Stomach smooth muscle (tissue), 2 donors: Measurements from ENCODE around the gene PCDHB1.

Experiments
- H3K27ac ChIP-seq: one replicate; pipeline ENCODE4 v1.7.0; 2013; ENCODE audit warnings: mild to moderate bottlenecking, low read length, inconsistent platforms
- H3K27me3 ChIP-seq, 2 donors: one replicate each; pipeline ENCODE4 v1.7.0; 2013; ENCODE audit warnings: low read length in 2 of 2; ENCODE audit not compliant: insufficient read depth in 2 of 2, control insufficient read depth in 1 of 2
- H3K36me3 ChIP-seq, 2 donors: one replicate each; pipeline ENCODE4 v1.7.0; 2013; ENCODE audit warnings: low read length in 2 of 2; ENCODE audit not compliant: control insufficient read depth in 2 of 2, insufficient read depth in 2 of 2
- H3K4me1 ChIP-seq: one replicate; pipeline ENCODE4 v1.7.0; 2013; ENCODE audit warnings: low read length; ENCODE audit not compliant: control insufficient read depth, insufficient read depth
- H3K4me3 ChIP-seq, 2 donors: one replicate each; pipeline ENCODE4 v1.7.0; 2013; ENCODE audit warnings: low read length in 2 of 2
- H3K9ac ChIP-seq, 2 donors: one replicate each; pipeline ENCODE4 v1.7.0; 2013; ENCODE audit warnings: low read length in 2 of 2, mild to moderate bottlenecking in 1 of 2
- H3K9me3 ChIP-seq, 2 donors: one replicate each; pipeline ENCODE4 v1.7.0; 2013; ENCODE audit warnings: low read length in 2 of 2; ENCODE audit not compliant: control insufficient read depth in 2 of 2
- donor health status: healthy.
- donor health status: Pancreatic carcinoma.

PCDHB1 gene

GRCh38 chr5:141022384-141022783, 28.8 kb upstream of the PCDHB1 start:
- Histone ChIP-seq H3K4me3 (no peak overlapping the region), H3K9me3 (no peaks in the 10 kb centered on the region), H3K27me3 (no peaks in the 10 kb centered on the region), H3K4me1 (no peaks in the 10 kb centered on the region), H3K36me3 (no peaks in the 10 kb centered on the region), H3K27ac (no peak overlapping the region), H3K9ac (no peak overlapping the region)

- Histone ChIP-seq H3K27me3 (no peaks in the 10 kb centered on the region), H3K9ac (no peak overlapping the region), H3K9me3 (no peaks in the 10 kb centered on the region), H3K36me3 (no peaks in the 10 kb centered on the region), H3K4me1 (no peaks in the 10 kb centered on the region), H3K27ac (no peak overlapping the region), H3K4me3 (no peak overlapping the region)
Measured at GRCh38 chr5:141031006-141031405, 20.2 kb upstream of the PCDHB1 start.

DNA sequence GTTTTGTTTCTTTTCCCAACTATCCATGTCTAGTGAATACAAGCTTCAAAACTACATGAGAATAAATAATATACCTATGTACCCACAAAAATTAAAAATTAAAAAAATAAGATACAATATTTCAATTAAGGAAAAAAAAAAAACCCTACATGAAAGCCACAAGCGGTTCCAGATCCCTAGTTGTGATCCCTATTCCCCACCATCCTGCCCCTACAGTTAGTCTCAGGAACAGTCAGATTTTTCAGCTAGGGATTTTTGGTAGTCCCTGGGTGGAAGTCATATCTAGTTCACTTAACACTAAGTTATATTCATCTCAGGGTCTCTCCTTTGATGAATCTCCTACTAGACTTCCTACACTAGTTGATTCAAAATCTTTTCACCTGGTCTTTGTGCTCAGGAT, 18.5 kb upstream of the PCDHB1 start:
- no peak overlapping the region for H3K9ac ChIP-seq
- no peak overlapping the region for H3K27ac ChIP-seq
- H3K4me3 ChIP-seq = no peak overlapping the region
- no peaks in the 10 kb centered on the region for H3K9me3 ChIP-seq
- no peaks in the 10 kb centered on the region for H3K36me3 ChIP-seq
- H3K4me1 ChIP-seq = no peaks in the 10 kb centered on the region
- no peaks in the 10 kb centered on the region for H3K27me3 ChIP-seq

DNA sequence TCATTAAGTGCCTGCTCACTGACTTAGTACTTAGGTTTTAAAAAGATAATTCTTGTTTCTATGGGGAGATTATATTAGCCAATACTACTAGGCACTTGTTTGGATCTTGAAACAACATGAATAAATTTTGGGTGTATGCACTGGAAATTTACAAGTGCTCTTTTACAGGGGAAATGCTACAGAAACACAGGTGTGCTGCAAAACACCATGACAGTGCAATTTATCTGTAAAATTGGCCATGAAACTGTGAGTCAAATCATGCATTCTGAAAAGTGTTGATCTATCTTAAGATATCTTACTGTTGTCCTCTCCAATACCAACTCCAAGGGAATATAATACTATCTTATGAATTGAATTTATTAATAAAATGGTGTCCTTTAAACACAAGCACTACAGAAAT, 12.1 kb upstream of the PCDHB1 start:
- Histone ChIP-seq H3K27me3 (no peaks in the 10 kb centered on the region), H3K36me3 (no peaks in the 10 kb centered on the region), H3K4me3 (no peak overlapping the region), H3K4me1 (peaks cover 2% of the 10 kb centered on the region), H3K9me3 (no peaks in the 10 kb centered on the region), H3K27ac (no peak overlapping the region), H3K9ac (no peak overlapping the region)

DNA sequence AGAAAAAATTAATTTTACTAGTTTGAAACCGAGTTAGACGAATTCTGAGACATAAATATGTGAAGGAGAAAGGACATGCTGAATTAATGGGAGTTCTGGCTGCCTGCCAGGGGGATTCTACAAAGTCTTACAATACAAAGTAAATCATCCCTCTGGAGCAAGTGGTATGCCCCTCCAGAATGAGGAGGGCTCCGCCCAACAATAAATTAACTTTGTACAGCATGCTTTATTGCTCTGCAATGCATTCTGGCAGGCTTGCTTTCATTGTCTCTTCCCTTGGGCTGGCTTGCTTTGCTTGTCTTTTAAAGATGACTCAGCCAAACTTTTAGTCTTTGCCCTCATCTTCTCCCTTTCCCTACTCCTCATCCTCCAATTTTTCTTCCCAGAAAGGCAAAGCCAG, 11.7 kb upstream of the PCDHB1 start:
- H3K9ac ChIP-seq = no peak overlapping the region
- H3K27ac ChIP-seq = no peak overlapping the region
- no peaks in the 10 kb centered on the region for H3K9me3 ChIP-seq
- peaks cover 2% of the 10 kb centered on the region for H3K4me1 ChIP-seq
- no peaks in the 10 kb centered on the region for H3K36me3 ChIP-seq
- H3K4me3 ChIP-seq = no peak overlapping the region
- H3K27me3 ChIP-seq = no peaks in the 10 kb centered on the region

- no peaks in the 10 kb centered on the region for H3K36me3 ChIP-seq
- H3K9ac ChIP-seq = peak overlapping the region; percentile 2 to 6
- peaks cover 2% of the 10 kb centered on the region for H3K4me1 ChIP-seq
- no peak overlapping the region for H3K27ac ChIP-seq
- H3K27me3 ChIP-seq = no peaks in the 10 kb centered on the region
- H3K4me3 ChIP-seq = peak overlapping the region; percentile 39 to 66
- H3K9me3 ChIP-seq = no peaks in the 10 kb centered on the region
Measured at GRCh38 chr5:141040093-141040770, 10.9 kb upstream of the PCDHB1 start.

DNA sequence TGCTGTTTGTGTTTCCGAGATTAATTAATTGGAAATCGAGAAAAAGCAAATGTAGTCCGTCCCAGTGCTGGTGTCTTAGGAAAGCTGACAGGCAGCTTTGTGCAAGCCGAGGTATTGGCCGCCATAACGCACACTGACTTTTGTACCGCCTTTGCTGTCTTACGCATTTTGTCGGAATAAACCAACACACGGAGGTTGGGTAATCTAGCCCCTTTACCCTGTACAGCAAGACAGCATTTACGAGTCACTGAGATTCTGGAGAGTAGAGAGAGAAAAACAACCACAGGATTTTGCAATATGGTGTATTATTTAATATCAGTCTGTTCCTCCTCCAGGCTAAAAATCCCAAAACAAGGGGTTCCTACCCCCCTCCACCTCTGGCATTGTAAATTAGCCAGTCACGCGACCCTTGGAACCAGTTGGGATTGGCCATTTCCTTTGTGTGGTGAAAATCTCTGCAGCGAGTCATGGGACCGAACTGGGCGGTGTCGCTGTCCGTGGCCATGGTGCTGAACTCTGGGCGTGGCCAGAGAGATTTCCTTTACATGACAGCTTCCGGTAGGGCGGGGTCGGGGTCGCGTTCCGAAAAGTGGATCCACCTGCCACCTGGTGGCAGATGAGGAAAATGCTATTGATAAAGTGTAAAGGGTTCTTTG, 10.3 kb upstream of the PCDHB1 start:
- H3K4me1 ChIP-seq = peaks cover 2% of the 10 kb centered on the region
- no peaks in the 10 kb centered on the region for H3K9me3 ChIP-seq
- no peak overlapping the region for H3K27ac ChIP-seq
- H3K4me3 ChIP-seq = peak overlapping the region; percentile 39 to 66
- no peak overlapping the region for H3K9ac ChIP-seq
- H3K27me3 ChIP-seq = no peaks in the 10 kb centered on the region
- no peaks in the 10 kb centered on the region for H3K36me3 ChIP-seq

- no peaks in the 10 kb centered on the region for H3K27me3 ChIP-seq
- no peak overlapping the region for H3K9ac ChIP-seq
- no peaks in the 10 kb centered on the region for H3K9me3 ChIP-seq
- no peak overlapping the region for H3K27ac ChIP-seq
- no peaks in the 10 kb centered on the region for H3K36me3 ChIP-seq
- peaks cover 2% of the 10 kb centered on the region for H3K4me1 ChIP-seq
- H3K4me3 ChIP-seq = no peak overlapping the region
Measured at GRCh38 chr5:141041427-141041785, 9.8 kb upstream of the PCDHB1 start.

DNA sequence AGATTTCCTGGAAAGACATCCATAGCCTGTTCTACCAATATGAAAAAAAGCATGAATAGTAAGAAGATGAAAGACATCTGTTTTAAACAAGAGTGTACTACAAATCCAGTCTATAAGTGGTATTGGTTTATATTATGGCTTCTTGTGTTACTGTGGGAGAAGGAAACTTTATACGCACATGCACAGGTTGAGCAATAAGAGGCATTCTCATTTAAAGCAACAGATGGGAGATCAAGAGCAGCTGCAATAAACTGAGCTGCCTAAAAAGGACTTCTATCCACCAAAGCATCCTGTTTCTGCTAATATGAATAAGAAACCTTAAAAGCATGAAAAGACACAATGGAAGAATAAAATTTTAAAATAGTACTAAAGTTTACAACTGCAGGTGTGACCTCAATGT, 8.6 kb upstream of the PCDHB1 start:
- Histone ChIP-seq H3K4me1 (peaks cover 2% of the 10 kb centered on the region), H3K27ac (no peak overlapping the region), H3K36me3 (no peaks in the 10 kb centered on the region), H3K9ac (no peak overlapping the region), H3K27me3 (no peaks in the 10 kb centered on the region), H3K9me3 (no peaks in the 10 kb centered on the region), H3K4me3 (no peak overlapping the region)

DNA sequence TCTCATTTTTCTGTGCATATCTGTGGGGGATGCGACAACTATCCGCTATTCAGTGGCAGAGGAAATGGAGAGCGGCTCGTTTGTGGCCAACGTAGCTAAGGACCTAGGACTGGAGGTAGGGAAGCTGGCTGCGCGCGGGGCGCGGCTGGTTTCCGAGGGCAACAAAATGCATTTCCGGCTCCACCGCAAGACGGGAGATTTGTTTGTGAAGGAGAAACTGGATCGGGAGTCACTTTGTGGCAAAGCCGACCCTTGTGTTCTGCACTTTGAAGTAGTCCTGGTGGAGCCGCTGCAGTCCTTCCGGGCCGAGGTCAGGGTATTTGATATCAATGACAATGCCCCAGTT, 320 bp downstream of the PCDHB1 start:
- Histone ChIP-seq H3K4me1 (peaks cover 5% of the 10 kb centered on the region), H3K27ac (no peak overlapping the region)

DNA sequence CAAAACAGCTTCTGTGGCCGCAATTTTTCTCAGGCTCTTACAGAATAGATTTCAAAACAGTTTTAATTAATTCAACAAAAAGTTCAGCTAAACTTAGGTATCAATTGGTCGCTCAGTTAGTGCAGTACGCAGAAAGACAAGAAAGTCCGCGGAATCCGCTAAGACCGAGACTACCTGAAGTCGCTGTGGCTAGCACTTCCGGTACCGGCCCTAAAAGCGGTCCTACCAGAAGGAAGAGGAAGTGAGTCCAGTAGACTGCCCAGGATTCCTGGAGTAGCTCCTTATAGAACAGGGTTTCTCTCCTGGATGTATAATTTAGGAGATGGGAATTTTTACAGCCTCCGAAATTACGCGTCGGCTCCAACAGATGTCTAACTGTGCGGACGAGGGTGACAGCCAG, 26.7 kb downstream of the PCDHB1 start:
- H3K27ac ChIP-seq = no peak overlapping the region
- H3K27me3 ChIP-seq = peaks cover 3 to 7% of the 10 kb centered on the region in 2 donors
- H3K4me3 ChIP-seq = peak overlapping the region in 1 of 2 donors; percentile 9
- no peaks in the 10 kb centered on the region for H3K4me1 ChIP-seq
- H3K9me3 ChIP-seq = peaks cover 0 to 3% of the 10 kb centered on the region in 2 donors
- H3K36me3 ChIP-seq = no peaks in the 10 kb centered on the region
- no peak overlapping the region for H3K9ac ChIP-seq

More for the DNA sequence above, 320 bp downstream of the PCDHB1 start:
- H3K9me3 ChIP-seq = no peaks in the 10 kb centered on the region
- peak overlapping the region; percentile 84 to 93 for H3K4me3 ChIP-seq
- H3K27me3 ChIP-seq = peaks cover 7 to 15% of the 10 kb centered on the region in 2 donors
- H3K36me3 ChIP-seq = no peaks in the 10 kb centered on the region
- H3K9ac ChIP-seq = peak overlapping the region in 1 of 2 donors; percentile 42
